K562 (cell line): ENCODE data around the gene FADS1. TPM values are rescaled to one million over a fixed set of nuclear protein-coding genes. Genes with fewer than 3 reads are reported as not detected.

ENCODE experiments used
- ATAC-seq: fragments of 200-7000 bp; cut with Tn5 transposase; 3 replicates; pipeline ENCODE4 v1.9.1; 2020; ENCODE audit warnings: moderate library complexity
- BruUV-seq: library from RNA; stranded (reverse); fragments of 400-500 nt; replicated peaks from 2 replicates; lab custom pipeline; 2021; lab: Mats Ljungman, UMichigan
- CTCF ChIA-PET: fragments of 300-600 bp; formaldehyde crosslinking; extraction: SDS; loops from one replicate; lab custom pipeline; 2021; ENCODE audit warnings: low intra/inter-chr PET ratio; lab: Yijun Ruan, JAX
- POLR2A ChIA-PET: fragments of 300-600, 350-650 bp; sonication (Branson Sonifier 250); formaldehyde crosslinking; extraction: SDS; loops from one replicate; lab custom pipeline; 2021; ENCODE audit warnings: antibody characterized with exemption, inconsistent platforms; lab: Yijun Ruan, JAX
- DNase-seq, 4 experiments: peaks; one replicate each; pipeline versions ENCODE4 v3.0.0 to v3.0.0-alpha.2; 2011 to 2018; ENCODE audit warnings: low spot score in 3 of 4, mixed read lengths in 3 of 4; ENCODE audit errors: extremely low read depth in 1 of 4
- FAIRE-seq: peaks from 2 replicates; lab custom pipeline; 2011; peaks lifted over from hg19 to GRCh38; lab: Jason Lieb, UNC
- H2AFZ ChIP-seq: 2 replicates; pipeline ENCODE4 v1.6.0; 2011; ENCODE audit warnings: low read depth, low read length, control low read depth, inconsistent platforms
- H3K27ac ChIP-seq: fragments of 200-600 bp; 3 replicates; pipeline ENCODE4 v1.8.0; 2011; ENCODE audit warnings: low read depth, mild to moderate bottlenecking, control low read depth, inconsistent platforms, low read length, moderate library complexity, mixed read lengths; ENCODE audit errors: extremely low read depth
- H3K27me3 ChIP-seq, 2 experiments: fragments of 300-600 bp in 1 of 2; 2 replicates in 1 of 2; 3 replicates in 1 of 2; pipeline versions ENCODE4 v1.6.0 to v1.8.0; 2011; ENCODE audit warnings: inconsistent platforms in 2 of 2, low read length in 2 of 2, mild to moderate bottlenecking in 1 of 2, mixed read lengths in 1 of 2, moderate library complexity in 1 of 2; ENCODE audit not compliant: control insufficient read depth in 2 of 2, insufficient read depth in 2 of 2
- H3K36me3 ChIP-seq: fragments of 300-600 bp; 3 replicates; pipeline ENCODE4 v1.8.0; 2011; ENCODE audit warnings: mild to moderate bottlenecking, low read length, inconsistent platforms; ENCODE audit not compliant: control insufficient read depth, insufficient read depth
- H3K4me1 ChIP-seq, 2 experiments: fragments of 200-600 bp in 1 of 2; replicated peaks in 1 of 2; 2 replicates in 1 of 2; 3 replicates in 1 of 2; pipeline versions ENCODE4 v1.5.1 to v1.8.0; 2011; ENCODE audit warnings: inconsistent platforms in 2 of 2, low read length in 2 of 2, mild to moderate bottlenecking in 1 of 2, mixed read lengths in 1 of 2, moderate library complexity in 1 of 2; ENCODE audit not compliant: control insufficient read depth in 2 of 2, insufficient read depth in 2 of 2
- H3K4me2 ChIP-seq: 2 replicates; pipeline ENCODE4 v1.6.1; 2011; ENCODE audit warnings: low read length, control low read depth, inconsistent platforms, mixed read lengths; ENCODE audit not compliant: insufficient read depth
- H3K4me3 ChIP-seq: fragments of 200-600 bp; sonication (generic), shearing (Covaris generic); 2 replicates; pipeline ENCODE4 v1.5.1; 2016; ENCODE audit warnings: control low read depth, inconsistent platforms
- H3K79me2 ChIP-seq: fragments of 200-600 bp; 3 replicates; pipeline ENCODE4 v1.8.0; 2011; ENCODE audit warnings: low read length, inconsistent platforms; ENCODE audit not compliant: control insufficient read depth, insufficient read depth
- H3K9ac ChIP-seq, 2 experiments: 2 replicates each; pipeline versions ENCODE4 v1.6.0 to v1.6.1; 2011; ENCODE audit warnings: low read depth in 2 of 2, low read length in 2 of 2, control low read depth in 1 of 2, inconsistent platforms in 1 of 2, mild to moderate bottlenecking in 1 of 2, mixed read lengths in 1 of 2; ENCODE audit not compliant: insufficient read depth in 1 of 2
- H3K9me1 ChIP-seq: one replicate; pipeline ENCODE4 v1.6.0; 2011; ENCODE audit warnings: inconsistent platforms, mild to moderate bottlenecking, low read length, moderate library complexity; ENCODE audit not compliant: control insufficient read depth, insufficient read depth
- H3K9me3 ChIP-seq: replicated peaks from 2 replicates; pipeline ENCODE4 v1.5.1; 2011; ENCODE audit warnings: low read depth, low read length, inconsistent platforms; ENCODE audit not compliant: control insufficient read depth, insufficient read depth
- H4K20me1 ChIP-seq: replicated peaks from 2 replicates; pipeline ENCODE4 v1.6.1; 2011; ENCODE audit warnings: low read length, inconsistent platforms, mixed read lengths; ENCODE audit not compliant: control insufficient read depth, insufficient read depth
- ATF7 ChIP-seq: fragments of 450-650 bp; IDR thresholded peaks from 2 replicates; pipeline ENCODE4 v1.7.1; 2014; ENCODE audit warnings: mild to moderate bottlenecking, moderate library complexity
- FIP1L1 ChIP-seq: fragments of 200-400 bp; formaldehyde crosslinking; IDR thresholded peaks from 2 replicates; pipeline ENCODE4 v1.6.1; 2018; ENCODE audit warnings: mild to moderate bottlenecking, low read depth, low read length; ENCODE audit not compliant: poor library complexity, severe bottlenecking
- HEY1 ChIP-seq: fragments of 250-450 bp; sonication (Bioruptor Pico); IDR thresholded peaks from 2 replicates; pipeline ENCODE4 v1.5.0; 2020; ENCODE audit warnings: mild to moderate bottlenecking, moderate library complexity, borderline replicate concordance
- JUNB ChIP-seq: fragments of 450-650 bp; formaldehyde crosslinking; conservative IDR thresholded peaks from 2 replicates; pipeline ENCODE4 v1.4.0; 2020; ENCODE audit warnings: mild to moderate bottlenecking
- MAZ ChIP-seq, 2 experiments: fragments of 450-650 bp in 1 of 2; sonication (generic) in 1 of 2; formaldehyde crosslinking; IDR thresholded peaks in 1 of 2; conservative IDR thresholded peaks in 1 of 2; 2 replicates each; pipeline versions ENCODE4 v1.4.0 to v1.5.0; 2020; ENCODE audit warnings: mild to moderate bottlenecking in 1 of 2, missing genetic modification reagents in 1 of 2
- NEUROD1 ChIP-seq: fragments of 150-350 bp; IDR thresholded peaks from 2 replicates; pipeline ENCODE4 v1.6.1; 2014; ENCODE audit warnings: borderline replicate concordance, low read length, low read depth; ENCODE audit not compliant: partially characterized antibody
- NR2C2 ChIP-seq, 2 experiments: fragments of 200-800 bp in 1 of 2; sonication (Bioruptor generic) in 1 of 2; sonication (generic) in 1 of 2; formaldehyde crosslinking in 1 of 2; IDR thresholded peaks; 2 replicates each; pipeline versions ENCODE4 v1.6.1 to v1.8.0; 2016 to 2022; ENCODE audit warnings: mild to moderate bottlenecking in 1 of 2, missing compliant biosample characterization in 1 of 2, missing genetic modification characterization in 1 of 2, missing genetic modification reagents in 1 of 2
- PHB ChIP-seq: fragments of 250-450 bp; sonication (Bioruptor Pico); IDR thresholded peaks from 2 replicates; pipeline ENCODE4 v1.5.0; 2021
- RBM39 ChIP-seq: fragments of 200-400 bp; formaldehyde crosslinking; optimal IDR thresholded peaks from 2 replicates; pipeline ENCODE3; 2018; ENCODE audit warnings: low read depth, low read length
- SIN3B ChIP-seq: fragments of 450-650 bp; IDR thresholded peaks from 2 replicates; pipeline ENCODE4 v1.6.1; 2017; ENCODE audit warnings: low read depth, mild to moderate bottlenecking, moderate library complexity
- SMAD2 ChIP-seq: fragments of 150-350 bp; IDR thresholded peaks from 2 replicates; pipeline ENCODE4 v1.6.1; 2014; ENCODE audit warnings: low read depth, mild to moderate bottlenecking, low read length
- TCF7L2 ChIP-seq: fragments of 150-350 bp; IDR thresholded peaks from 2 replicates; pipeline ENCODE4 v1.6.1; 2016; ENCODE audit warnings: low read depth, mild to moderate bottlenecking, low read length, moderate library complexity
- TSC22D4 ChIP-seq: fragments of 450-650 bp; IDR thresholded peaks from 2 replicates; pipeline ENCODE4 v1.6.1; 2016; ENCODE audit warnings: missing genetic modification characterization, missing biosample characterization, control low read depth
- ZNF699 ChIP-seq: fragments of 250-450 bp; sonication (Bioruptor Pico); IDR thresholded peaks from 2 replicates; pipeline ENCODE4 v1.8.0; 2021; ENCODE audit warnings: mild to moderate bottlenecking, moderate library complexity; ENCODE audit not compliant: insufficient replicate concordance
- WGBS: fragments of 100-300 bp; shearing (Covaris generic); methylation state at CpG from one replicate; pipeline ENCODE4 v1.1.6; 2016; ENCODE audit warnings: low coverage, mixed read lengths; ENCODE audit not compliant: insufficient coverage; ENCODE audit errors: missing lambda C conversion rate; 5-methylcytosine and 5-hydroxymethylcytosine counted together
- in situ Hi-C: fragments of 300-500 bp; cut with MboI; formaldehyde crosslinking; loops from 4 replicates; pipeline ENCODE4 v1.15.0; 2018; ENCODE audit warnings: inconsistent platforms, mixed read lengths
- intact Hi-C: fragments of 100-400 bp; cut with micrococcal nuclease; formaldehyde crosslinking; loops from 2 replicates; pipeline ENCODE4 v1.14.2; 2022
- polyA plus RNA-seq, 8 experiments: library from polyadenylated mRNA; depleted of rRNA in 4 of 8; stranded (reverse) in 5 of 8; unstranded in 3 of 8; fragments of >200 nt; fragmentation: Nextera tagmentation in 2 of 8; fragmentation: Illumina TruSeq in 1 of 8; extraction: Ambion mirVana in 2 of 8; extraction: Trizol in 1 of 8; gene quantifications; 2 replicates each; pipeline versions ENCODE4 v1.2.1 to v1.2.3, GENCODE V29; 2011 to 2014; ENCODE audit warnings: inconsistent platforms in 1 of 8, missing spikeins in 1 of 8
- total RNA-seq, 7 experiments: library from RNA; depleted of rRNA in 6 of 7; stranded (reverse); fragments of >200 nt in 6 of 7; fragmentation: Illumina TruSeq in 2 of 7; extraction: Trizol in 2 of 7; gene quantifications; 2 replicates each; pipeline versions ENCODE4 v1.2.1 to v1.2.3, GENCODE V29; 2011 to 2021; ENCODE audit warnings: low replicate concordance in 1 of 7
- TF ChIP-seq, protein P1 (sequence below): fragments of 450-650 bp; IDR thresholded peaks from 2 replicates; pipeline ENCODE4 v1.6.1; 2016; ENCODE audit warnings: low read depth, mild to moderate bottlenecking, moderate library complexity

The FADS1 gene
- total and polyA plus RNA-seq, 9 of the 15 experiments (the other 6 are each of a cell fraction or from before 2014, with no cell fraction given): 110 to 864 (median 364) TPM

GRCh38 chr11:61774411-61774810, 42.4 kb downstream of the FADS1 start:
- CTCF ChIA-PET: no interaction called here
- in situ Hi-C loops (no loop called here), intact Hi-C loops (no loop called here)
- Histone ChIP-seq H3K4me3 (no peak overlapping the region), H3K4me1 (peaks cover 0 to 70% of the 10 kb centered on the region in 2 experiments; a peak in 2 of 5 replicates), H3K9ac (no peak overlapping the region), H3K79me2 (no peaks in the 10 kb centered on the region), H3K9me1 (no peaks in the 10 kb centered on the region), H3K4me2 (no peak overlapping the region), H4K20me1 (no peaks in the 10 kb centered on the region), H2AFZ (no peak overlapping the region), H3K36me3 (peaks cover 15% of the 10 kb centered on the region; the same call in 1 of the 3 replicates), H3K9me3 (no peaks in the 10 kb centered on the region), H3K27me3 (no peaks in the 10 kb centered on the region), H3K27ac (no peak overlapping the region)
- POLR2A ChIA-PET: interaction anchor here (1.0 to 1.5 kb wide), 2 partner anchors 13 to 28 kb away, joined by 3 to 4 read pairs; no protein-coding TSS in a partner anchor
- BruUV-seq: no TSS peak
- WGBS: 58% methylated on average over 8 of the region's 12 CpGs
- no peak for TF ChIP-seq TCF7L2
- no peak for TF ChIP-seq RBM39
- no peak for TF ChIP-seq SIN3B
- TF ChIP-seq ATF7: no peak
- TF ChIP-seq, protein P1, sequence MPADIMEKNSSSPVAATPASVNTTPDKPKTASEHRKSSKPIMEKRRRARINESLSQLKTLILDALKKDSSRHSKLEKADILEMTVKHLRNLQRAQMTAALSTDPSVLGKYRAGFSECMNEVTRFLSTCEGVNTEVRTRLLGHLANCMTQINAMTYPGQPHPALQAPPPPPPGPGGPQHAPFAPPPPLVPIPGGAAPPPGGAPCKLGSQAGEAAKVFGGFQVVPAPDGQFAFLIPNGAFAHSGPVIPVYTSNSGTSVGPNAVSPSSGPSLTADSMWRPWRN: no peak
- no peak for TF ChIP-seq TSC22D4 (tag)
- TF ChIP-seq ZNF699 (CRISPR knock-in tag): no peak
- no peak for TF ChIP-seq NEUROD1
- no peak for TF ChIP-seq SMAD2
- no peak for TF ChIP-seq HEY1
- TF ChIP-seq FIP1L1: no peak
- TF ChIP-seq PHB (CRISPR knock-in tag): no peak
- no peak for TF ChIP-seq JUNB (CRISPR knock-in tag)
- no peak for TF ChIP-seq MAZ (CRISPR knock-in tag; conservative IDR thresholded peaks at IDR 0.05 in 1 of 2, IDR thresholded peaks at IDR 0.05 in 1 of 2)
- no peak for TF ChIP-seq NR2C2 (CRISPR knock-in tag; IDR thresholded peaks at IDR 0.05)
- TF ChIP-seq NR2C2 (tag; IDR thresholded peaks at IDR 0.05): no peak
- ATAC-seq (no peak), FAIRE-seq (no peak), DNase-seq (no peak)
